ENCODE results near the gene XPOT.

The XPOT gene

DNA sequence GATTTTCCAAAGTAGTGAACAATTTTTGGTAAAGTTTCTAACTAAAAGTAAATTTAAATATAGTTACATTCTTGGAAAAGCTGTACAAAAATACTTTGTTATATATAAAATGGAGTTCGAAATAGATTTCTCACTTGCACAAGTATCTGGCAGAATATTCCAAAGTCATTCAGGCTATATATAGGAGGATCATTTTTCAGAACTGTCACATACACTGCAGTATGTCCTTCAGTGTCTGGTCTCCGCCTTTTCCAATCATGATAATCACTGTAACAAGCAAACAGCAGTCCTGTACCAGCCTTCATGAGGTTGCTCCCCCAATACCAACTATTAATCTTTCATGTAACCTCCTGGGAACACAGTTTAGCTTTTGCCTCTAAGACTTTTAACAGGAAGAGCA, 66.3 kb downstream of the XPOT start:
- no peak for DNase-seq

- no peak for DNase-seq
Observed at GRCh38 chr12:64473176-64473575, 69.0 kb downstream of the XPOT start.

GRCh38 chr12:64475518-64475917, 71.3 kb downstream of the XPOT start:
- no peak for DNase-seq

GRCh38 chr12:64476844-64477243, 72.7 kb downstream of the XPOT start:
- no peak for DNase-seq

DNA sequence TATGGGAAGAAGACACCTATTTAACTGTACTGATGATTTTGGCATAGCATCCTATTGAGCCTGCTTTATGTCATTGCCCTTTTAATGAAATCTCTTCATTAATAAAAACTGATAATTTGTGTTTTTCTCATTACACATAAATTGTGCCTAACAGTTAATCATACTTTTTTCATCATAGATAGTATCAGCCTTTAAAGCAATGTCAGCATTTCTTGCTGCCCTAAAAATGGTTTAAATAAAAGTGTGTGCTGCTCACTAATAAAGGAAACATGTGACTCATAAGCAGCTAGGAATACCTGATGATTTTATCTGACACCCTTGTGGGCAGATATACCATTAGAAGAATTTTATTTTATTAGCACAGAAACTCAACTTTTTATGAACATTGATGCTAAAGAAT, 74.5 kb downstream of the XPOT start:
- DNase-seq, result no peak

DNA sequence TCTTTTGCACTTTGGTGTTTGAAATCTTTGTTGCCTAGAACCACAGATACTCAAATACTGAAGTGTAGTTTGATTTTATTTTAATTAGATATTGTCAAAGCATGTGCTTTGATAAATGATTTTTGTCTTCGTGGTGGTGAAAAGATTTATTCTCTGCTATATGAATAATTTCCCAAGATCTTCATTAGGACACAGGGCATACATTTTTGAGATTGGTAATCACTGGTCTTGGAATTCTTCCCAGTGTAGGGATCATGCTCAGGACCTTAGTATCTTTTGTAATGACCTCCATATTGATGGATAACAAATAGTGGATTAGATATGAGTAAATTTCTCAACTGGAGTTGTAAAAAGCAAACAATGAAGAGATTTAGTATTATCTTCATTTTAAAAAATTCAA, 76.0 kb downstream of the XPOT start:
- DNase-seq, result no peak

DNA sequence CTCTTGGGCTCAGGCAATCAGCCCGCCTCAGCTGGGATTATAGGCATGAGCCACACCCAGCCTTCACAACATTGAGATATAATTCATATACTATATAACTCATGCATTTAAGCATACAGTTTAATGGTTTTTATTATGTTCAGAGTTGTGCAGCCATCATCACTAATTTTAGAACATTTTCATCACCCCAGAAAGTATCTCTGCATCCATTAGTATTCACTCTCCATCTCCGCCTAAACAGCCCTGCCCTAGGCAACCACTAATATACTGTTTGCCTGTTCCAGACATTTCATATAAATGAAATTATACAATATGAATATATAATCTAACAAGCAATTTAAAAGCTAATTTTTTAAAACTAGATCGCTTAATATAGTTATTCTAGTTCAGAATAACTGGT, 82.5 kb downstream of the XPOT start:
- DNase-seq, result no peak

DNA sequence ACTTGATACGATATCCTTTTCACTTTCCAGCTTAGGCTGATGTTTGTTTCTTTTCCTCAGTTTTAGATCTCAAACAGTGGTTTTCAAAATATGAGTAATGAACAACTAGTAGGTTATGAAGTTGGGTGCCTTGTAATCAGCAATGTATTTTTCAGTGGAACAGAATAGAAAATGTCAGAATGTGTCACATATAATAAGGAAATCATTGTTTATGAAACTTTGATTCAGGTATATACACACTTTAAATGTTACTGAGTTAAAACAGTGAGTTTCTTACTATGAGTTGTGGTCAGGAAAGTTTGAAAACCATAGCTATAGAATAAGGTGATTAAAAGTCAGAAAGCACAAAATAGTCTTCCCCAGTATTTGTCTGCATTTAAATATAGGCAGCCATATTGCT, 87.5 kb downstream of the XPOT start:
- DNase-seq, result no peak

- no peak for DNase-seq
Observed at GRCh38 chr12:64493513-64493912, 89.3 kb downstream of the XPOT start.

- no peak for DNase-seq
Observed at GRCh38 chr12:64494998-64495729, 91.0 kb downstream of the XPOT start.

DNA sequence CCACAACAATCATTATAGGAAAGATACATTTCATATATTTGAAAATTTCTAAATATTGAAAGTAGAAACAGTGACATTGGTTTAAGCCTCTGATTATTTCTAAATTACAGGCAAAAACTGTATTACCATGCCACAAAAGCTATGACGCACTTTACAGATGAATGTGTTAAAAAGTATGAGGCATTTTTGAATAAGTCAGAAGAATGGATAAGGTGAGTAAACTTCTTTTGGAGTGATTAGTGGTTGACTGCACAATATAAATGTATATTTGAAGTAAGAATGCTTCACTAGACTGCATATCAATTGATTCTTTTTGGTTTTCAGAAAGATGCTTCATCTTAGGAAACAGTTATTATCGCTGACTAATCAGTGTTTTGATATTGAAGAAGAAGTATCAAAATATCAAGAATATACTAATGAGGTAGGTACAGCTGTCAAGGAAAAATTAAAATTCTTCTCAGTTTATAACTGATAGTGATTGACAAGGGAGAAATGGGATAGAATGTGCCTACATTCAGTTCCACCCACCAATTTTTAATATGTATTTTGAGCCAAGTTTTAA, 92.7 kb downstream of the XPOT start:
- DNase-seq, result no peak

DNA sequence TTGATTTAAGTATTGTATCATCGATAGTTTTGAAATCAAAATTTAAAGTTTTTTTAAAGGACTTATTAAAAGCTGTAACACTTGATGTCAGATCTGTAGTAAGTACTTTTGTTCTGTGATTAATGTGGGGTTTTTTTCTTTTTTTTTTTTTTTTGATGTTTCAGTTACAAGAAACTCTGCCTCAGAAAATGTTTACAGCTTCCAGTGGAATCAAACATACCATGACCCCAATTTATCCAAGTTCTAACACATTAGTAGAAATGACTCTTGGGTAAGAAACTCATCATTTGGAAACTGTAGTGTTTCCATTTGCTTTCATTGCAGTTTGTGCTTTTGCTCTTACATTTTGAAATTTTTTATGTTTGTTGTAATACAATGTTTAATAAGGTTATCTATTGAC, 93.3 kb downstream of the XPOT start:
- DNase-seq, result no peak

- no peak for DNase-seq
Observed at GRCh38 chr12:64497903-64498302, 93.7 kb downstream of the XPOT start.

- no peak for DNase-seq
Observed at GRCh38 chr12:64500394-64500793, 96.2 kb downstream of the XPOT start.

Data from NCI-H526 (cell line).